UCSD-AML1 (cell line): ENCODE measurements around the gene OXA1L.
A peak's percentile ranks its signal among the peaks of the same experiment; 100 is the strongest.
"Not testable (repeated sequence)": the region's sequence is repeated elsewhere in the genome, so short reads cannot be mapped to it uniquely, and the experiment has no call there.

Experiments used
- DNase-seq: peaks from one replicate; lab custom pipeline; 2025; ENCODE audit not compliant: unreplicated experiment; lab: John Stamatoyannopoulos, UW

OXA1L gene

GRCh38 chr14:22797017-22797917 is 30.8 kb downstream of the OXA1L start:
- no peak for DNase-seq

- no peak for DNase-seq
Measured at GRCh38 chr14:22798528-22798927, 32.0 kb downstream of the OXA1L start.

- no peak for DNase-seq
Measured at GRCh38 chr14:22800346-22800745, 33.9 kb downstream of the OXA1L start.

- no peak for DNase-seq
Measured at GRCh38 chr14:22801716-22802115, 35.2 kb downstream of the OXA1L start.

- no peak for DNase-seq
Measured at GRCh38 chr14:22802860-22803686, 36.6 kb downstream of the OXA1L start.

GRCh38 chr14:22803687-22803974 is 37.1 kb downstream of the OXA1L start:
- no peak for DNase-seq

GRCh38 chr14:22805235-22805634 is 38.7 kb downstream of the OXA1L start:
- not testable (repeated sequence) for DNase-seq

- no peak for DNase-seq
Measured at GRCh38 chr14:22807432-22808087, 41.1 kb downstream of the OXA1L start.

GRCh38 chr14:22808388-22809209 is 42.1 kb downstream of the OXA1L start:
- DNase-seq, result no peak

GRCh38 chr14:22811722-22812121 is 45.2 kb downstream of the OXA1L start:
- no peak for DNase-seq

GRCh38 chr14:22812744-22813143 is 46.3 kb downstream of the OXA1L start:
- DNase-seq, result no peak

GRCh38 chr14:22813145-22813544 is 46.7 kb downstream of the OXA1L start:
- DNase-seq, result no peak

- no peak for DNase-seq
Measured at GRCh38 chr14:22814373-22814772, 47.9 kb downstream of the OXA1L start.

- no peak for DNase-seq
Measured at GRCh38 chr14:22814941-22815713, 48.6 kb downstream of the OXA1L start, which contains the start of gene SLC7A7. TSS of gene SLC7A7 (minus strand) at chr14:22815435. CDS start at chr14:22813398, 2,037 bp downstream.

- peak; percentile 56 for DNase-seq
Measured at GRCh38 chr14:22819151-22819988, 52.9 kb downstream of the OXA1L start.

GRCh38 chr14:22820731-22821130 is 54.2 kb downstream of the OXA1L start:
- DNase-seq, result no peak

GRCh38 chr14:22821193-22822015 is 54.9 kb downstream of the OXA1L start:
- no peak for DNase-seq

- no peak for DNase-seq
Measured at GRCh38 chr14:22822016-22822570, 55.6 kb downstream of the OXA1L start.
